NOMO-1 (cell line): ENCODE results near the gene WWP2.
"Not testable (repeated sequence)": the region's sequence is repeated elsewhere in the genome, so short reads cannot be mapped to it uniquely, and the experiment has no call there.

Source experiments
- DNase-seq, 2 experiments: peaks; one replicate each; lab custom pipeline; 2025; ENCODE audit not compliant: unreplicated experiment in 2 of 2; lab: John Stamatoyannopoulos, UW

Gene WWP2

GRCh38 chr16:69939821-69940585 lies 177.9 kb downstream of the WWP2 start:
- no peak for DNase-seq

- no peak for DNase-seq
Measured at GRCh38 chr16:69940676-69941075, 178.5 kb downstream of the WWP2 start.

DNA sequence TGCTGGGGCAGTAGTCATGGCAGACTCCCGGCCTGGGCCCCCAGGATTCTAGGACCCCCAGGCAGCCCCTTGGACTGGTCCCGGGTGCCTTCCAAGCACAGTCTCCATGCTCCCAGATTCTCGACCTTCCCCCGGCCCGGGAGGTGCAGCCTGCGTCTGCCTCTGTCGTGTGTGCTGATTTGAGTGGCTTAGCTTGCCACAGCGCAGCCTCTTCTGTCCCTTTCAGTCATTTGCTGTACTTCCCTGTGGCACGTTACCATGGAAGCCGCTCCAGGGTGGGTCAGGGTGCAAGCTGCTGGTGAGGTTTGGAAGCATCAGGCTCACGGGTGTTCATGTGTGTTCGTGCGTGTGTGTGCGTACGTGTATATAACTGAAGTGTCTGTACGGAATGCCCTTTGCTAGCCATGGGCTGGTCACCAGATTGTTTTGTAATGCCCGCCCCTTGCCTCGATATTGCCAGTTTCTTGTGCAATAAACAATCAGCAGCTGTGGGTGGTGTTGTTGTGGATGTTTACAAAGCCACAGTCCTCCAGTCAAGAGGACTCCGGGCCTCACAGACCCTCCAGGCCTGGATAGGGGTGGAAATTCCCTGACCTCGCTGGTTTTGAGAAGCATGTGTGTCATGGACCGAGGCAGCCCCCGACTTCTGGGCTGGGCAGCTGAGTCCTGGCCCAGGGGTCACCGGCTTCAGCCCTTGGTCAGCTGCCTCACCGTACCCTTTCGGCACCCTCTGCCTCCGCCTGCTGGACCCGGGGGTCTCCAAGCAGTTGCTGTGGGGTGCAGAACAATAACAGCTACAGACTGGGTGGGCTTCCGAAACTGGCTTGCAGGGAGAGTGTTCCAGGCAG lies 179.3 kb downstream of the WWP2 start:
- no peak for DNase-seq

DNA sequence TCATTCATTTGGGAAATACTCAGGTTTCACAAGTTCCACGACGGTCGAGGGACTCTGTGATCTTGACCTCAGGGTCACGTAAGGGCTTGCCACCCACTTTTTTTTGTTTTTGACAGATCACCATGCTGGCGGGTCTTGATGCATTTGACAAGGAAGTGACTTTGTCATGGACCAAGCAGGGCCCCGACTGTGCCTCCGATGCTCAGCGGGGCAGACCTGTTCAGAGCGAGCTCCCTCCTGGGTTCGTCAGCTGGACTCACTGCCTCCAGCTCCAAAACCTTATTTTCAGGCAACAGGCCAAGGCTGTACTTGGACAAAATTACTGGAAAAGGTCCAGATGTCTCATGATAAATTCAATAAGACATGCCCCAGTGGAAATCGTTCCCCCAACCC lies 180.0 kb downstream of the WWP2 start:
- no peak for DNase-seq

DNA sequence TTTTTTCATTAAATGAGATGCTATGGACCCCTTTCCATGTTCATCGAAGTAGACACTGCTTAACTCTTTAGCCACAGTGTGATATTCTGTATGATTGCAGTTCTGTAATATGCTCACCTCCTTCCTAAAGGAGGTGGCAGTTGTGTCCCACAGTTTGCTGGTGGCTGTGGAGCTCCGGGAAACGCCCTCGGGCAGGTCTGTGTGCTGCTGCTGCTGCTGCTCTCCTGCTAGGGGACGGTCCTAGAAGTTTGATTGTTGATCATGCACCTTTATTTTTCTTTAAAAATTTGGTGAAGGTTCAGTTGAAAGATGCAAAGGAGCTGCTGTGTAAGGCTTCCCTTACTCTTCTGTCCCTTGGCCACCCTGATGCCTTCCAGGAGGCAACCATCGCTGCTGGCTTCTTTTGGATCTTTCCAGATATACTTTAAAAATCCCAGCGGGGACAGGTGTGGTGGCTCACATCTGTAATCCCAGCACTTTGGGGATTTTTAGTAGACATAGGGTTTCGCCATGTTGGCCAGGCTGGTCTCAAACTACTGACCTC lies 180.6 kb downstream of the WWP2 start:
- no peak for DNase-seq

DNA sequence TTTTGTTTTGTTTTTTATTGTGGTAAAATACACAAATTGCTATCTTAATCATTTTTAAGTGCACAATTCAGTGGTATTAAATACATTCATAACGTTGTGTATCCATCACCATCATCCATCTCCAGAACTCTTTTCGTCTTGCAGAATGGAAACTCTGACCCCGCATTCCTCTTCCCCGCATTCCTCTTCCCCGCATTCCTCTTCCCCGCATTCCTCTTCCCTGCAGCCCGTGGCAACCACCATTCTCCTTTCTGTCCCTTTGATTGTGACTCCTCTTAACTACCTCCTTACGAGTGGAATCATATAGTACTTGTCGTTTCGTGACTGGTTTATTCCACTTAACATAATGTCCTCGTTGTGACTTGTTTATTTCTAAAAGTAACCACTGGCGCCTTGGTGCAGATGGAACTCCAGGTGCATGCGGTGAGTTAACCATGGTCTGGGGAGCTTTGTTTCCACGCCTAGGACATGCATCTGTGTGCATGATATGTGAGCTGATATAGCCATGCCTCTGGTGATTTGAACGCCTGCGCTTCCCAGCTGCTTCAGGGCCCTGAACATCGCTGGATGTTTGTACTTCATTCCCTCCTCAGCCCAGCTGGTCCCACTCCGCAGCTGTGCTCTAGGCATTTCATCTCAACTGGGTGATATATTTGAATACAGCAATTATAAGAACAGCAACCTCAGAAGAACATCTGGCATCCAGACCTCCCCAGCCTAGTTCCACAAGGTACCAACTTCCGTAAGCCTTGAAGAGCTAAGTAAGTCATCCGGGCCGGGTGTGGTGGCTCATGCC lies 181.3 kb downstream of the WWP2 start:
- DNase-seq, result not testable (repeated sequence)

- DNase-seq, result not testable (repeated sequence)
Measured at GRCh38 chr16:69950411-69950810, 188.3 kb downstream of the WWP2 start.

DNA sequence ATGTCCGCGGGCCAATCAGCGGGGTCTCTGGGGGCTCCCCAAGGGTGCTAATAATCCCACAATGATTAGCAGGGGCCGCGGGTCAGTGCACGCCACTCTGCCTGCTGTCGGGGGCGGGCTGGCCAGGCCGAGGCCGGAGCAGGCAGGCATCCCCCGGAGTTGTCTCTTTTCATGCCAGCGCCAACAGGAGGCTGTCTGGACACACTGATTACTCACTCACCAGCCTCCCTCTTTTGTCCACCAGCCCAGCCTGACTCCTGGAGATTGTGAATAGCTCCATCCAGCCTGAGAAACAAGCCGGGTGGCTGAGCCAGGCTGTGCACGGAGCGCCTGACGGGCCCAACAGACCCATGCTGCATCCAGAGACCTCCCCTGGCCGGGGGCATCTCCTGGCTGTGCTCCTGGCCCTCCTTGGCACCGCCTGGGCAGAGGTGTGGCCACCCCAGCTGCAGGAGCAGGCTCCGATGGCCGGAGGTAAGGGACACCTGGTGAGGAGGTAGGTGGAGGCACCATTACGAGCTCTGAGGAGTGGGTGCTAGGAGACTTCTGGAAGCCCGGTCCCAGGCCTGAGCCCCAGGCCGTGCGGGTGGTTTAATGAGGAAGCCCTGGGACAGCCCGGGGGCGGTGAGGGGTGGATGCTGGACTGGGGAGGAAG lies 189.0 kb downstream of the WWP2 start, which contains the start of gene CLEC18A:
TSS of gene CLEC18A (plus strand) at position 318 of the 655 bp plus-strand sequence. CDS start at position 351, 33 bp downstream.
- DNase-seq, result not testable (repeated sequence)

DNA sequence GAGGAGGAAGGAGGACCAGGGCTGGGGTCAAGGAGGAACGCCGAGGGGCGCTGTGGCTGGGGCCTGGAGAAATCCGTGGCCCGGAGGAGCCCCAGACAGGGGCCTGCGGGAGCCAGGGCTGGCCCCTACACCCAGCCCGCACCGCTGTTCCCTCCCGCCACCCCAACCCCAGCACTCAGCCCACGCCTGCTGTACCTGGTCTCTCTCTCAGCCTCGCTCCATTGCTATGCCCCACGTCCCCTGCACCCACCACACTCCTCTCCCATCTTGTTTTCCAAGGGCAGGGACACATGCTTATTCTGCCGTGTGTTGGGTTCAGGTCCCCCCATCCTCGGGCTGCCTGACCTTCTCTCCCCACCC lies 189.5 kb downstream of the WWP2 start:
- not testable (repeated sequence) for DNase-seq

GRCh38 chr16:69952116-69952515 lies 190.0 kb downstream of the WWP2 start:
- DNase-seq, result not testable (repeated sequence)

DNA sequence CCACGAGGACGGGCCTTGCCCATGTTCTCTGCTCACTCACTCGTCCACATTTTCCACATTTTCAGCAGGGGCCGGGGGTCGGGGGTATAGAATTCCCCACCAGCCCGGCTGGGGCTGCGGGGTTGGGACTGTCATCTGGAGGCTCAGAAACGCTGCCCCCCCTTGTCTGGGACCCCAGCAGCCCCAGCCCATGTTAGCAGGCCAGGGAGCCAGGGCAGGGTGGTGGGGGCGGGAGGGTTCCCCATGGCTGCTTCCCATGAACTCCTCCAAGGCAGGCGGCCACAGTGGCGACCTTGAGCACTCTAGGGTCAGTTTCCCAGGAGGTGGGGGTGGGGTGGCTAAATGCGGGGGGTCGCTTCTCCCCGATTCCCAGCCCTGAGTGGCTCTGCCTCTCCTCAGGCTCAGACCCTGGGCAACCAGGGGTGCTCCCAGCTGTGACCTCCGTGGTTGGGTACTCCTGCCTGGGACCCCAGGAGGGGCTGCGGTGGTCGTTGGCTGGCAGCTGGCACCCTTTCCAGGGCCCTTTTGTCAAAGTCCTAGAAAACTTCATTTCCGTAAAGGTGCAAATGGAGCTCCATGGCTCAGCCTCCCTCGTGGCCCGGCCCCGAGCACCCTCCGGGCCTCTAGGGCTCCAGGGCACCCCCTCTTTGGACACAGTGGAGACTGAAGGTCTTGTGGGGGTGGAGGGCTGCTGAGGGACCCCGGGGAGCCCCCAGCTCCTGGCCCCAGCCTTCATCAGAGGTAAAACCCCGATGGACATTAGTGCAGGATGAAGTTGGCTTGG lies 190.6 kb downstream of the WWP2 start:
- DNase-seq, result not testable (repeated sequence)

GRCh38 chr16:69954241-69954640 lies 192.1 kb downstream of the WWP2 start:
- not testable (repeated sequence) for DNase-seq

DNA sequence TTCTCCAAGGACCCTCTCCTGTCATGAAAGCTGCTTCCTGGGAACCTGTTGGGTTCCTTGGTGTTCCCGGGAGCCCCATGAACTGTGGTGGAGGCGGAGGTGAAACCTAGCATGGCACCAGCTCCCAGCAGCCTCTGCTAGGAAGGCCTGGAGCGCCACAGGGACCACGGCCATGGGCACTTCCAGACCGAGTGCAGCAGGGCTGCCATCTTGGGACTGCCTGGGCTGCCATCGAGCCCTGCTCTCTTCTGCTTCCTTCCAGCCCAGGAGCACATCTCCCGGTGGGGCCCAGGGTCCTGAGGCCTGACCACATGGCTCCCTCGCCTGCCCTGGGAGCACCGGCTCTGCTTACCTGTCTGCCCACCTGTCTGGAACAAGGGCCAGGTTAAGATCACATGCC lies 201.2 kb downstream of the WWP2 start:
- DNase-seq, result not testable (repeated sequence)

DNA sequence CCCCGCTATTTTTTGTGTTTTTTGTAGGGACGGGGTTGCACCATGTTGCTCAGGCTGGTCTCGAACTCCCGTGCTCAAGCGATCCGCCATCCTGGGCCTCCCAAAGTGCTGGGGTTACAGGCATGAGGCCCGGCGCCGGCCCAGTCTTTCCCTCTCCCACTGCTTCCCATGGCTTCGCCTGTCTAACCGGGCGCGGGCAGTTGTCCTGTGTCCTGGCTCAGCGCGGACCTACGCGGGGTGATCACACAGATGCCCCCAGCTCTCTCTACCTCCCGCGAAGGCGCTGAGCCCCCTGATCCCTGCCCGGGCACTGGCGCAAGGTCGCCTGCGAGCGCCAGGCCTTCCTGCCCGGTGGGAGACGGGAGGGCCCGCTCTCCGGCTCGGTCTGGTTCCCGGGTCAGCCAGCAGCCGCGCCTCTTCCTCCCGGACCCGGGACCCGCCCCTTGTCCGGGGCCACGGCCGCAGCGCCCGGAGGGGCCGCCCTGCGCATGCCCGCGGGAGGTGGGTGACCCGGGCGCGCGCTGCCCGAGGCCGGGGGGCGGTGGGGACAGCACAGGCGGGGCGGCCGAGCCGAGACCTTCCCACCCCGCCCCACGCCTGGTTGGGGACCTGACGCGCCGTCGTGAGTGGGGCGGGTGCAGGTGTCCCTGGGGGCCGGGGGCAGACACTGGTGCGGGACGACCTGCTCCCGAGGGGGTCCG lies 203.0 kb downstream of the WWP2 start:
- not testable (repeated sequence) for DNase-seq

GRCh38 chr16:69965661-69966054 lies 203.5 kb downstream of the WWP2 start:
- DNase-seq, result not testable (repeated sequence)

DNA sequence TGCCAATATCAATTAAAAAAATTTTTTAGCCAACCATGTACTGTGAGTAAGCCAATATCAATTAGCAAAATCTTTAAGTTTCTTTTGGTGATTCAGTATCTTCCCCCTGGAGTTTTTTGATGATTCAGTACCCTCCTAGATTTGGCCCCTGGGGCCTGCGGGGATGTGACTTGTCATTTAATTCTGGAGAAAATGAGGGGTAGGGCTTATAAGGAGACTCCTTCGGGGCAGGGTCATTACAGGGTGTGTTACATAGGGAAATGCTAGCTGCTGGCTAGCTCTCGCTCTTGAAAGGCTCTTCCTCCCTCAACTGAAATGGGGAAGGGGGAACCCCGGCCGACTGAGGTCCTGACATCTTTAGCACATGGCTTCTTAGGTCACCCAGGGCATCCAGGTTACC lies 205.6 kb downstream of the WWP2 start:
- DNase-seq, result not testable (repeated sequence)

GRCh38 chr16:69968125-69968524 lies 206.0 kb downstream of the WWP2 start:
- not testable (repeated sequence) for DNase-seq

- not testable (repeated sequence) for DNase-seq
Measured at GRCh38 chr16:69969657-69970056, 207.5 kb downstream of the WWP2 start.

GRCh38 chr16:69972120-69972519 lies 210.0 kb downstream of the WWP2 start:
- not testable (repeated sequence) for DNase-seq
